Brain pericyte (primary cell): Measurements from ENCODE around the gene RALGAPA2.
A peak's percentile ranks its signal among the peaks of the same experiment; 100 is the strongest.

Experiments used
- DNase-seq: peaks from one replicate; pipeline ENCODE4 v3.0.0-alpha.2; 2012; ENCODE audit warnings: low read depth, low spot score

RALGAPA2 gene

GRCh38 chr20:20683481-20684321, 28.7 kb downstream of the RALGAPA2 start:
- DNase-seq: no peak

GRCh38 chr20:20683020-20683419, 29.4 kb downstream of the RALGAPA2 start:
- DNase-seq: no peak

- no peak for DNase-seq
Measured at GRCh38 chr20:20680991-20681508, 31.4 kb downstream of the RALGAPA2 start.

- DNase-seq: no peak
Measured at GRCh38 chr20:20679316-20679715, 33.1 kb downstream of the RALGAPA2 start.

GRCh38 chr20:20677186-20677585, 35.3 kb downstream of the RALGAPA2 start:
- DNase-seq: no peak

- DNase-seq: no peak
Measured at GRCh38 chr20:20668639-20669038, 43.8 kb downstream of the RALGAPA2 start.

- no peak for DNase-seq
Measured at GRCh38 chr20:20666359-20666758, 46.1 kb downstream of the RALGAPA2 start.

GRCh38 chr20:20665606-20666332, 46.7 kb downstream of the RALGAPA2 start:
- no peak for DNase-seq

- no peak for DNase-seq
Measured at GRCh38 chr20:20664795-20665589, 47.5 kb downstream of the RALGAPA2 start.

GRCh38 chr20:20663841-20664240, 48.6 kb downstream of the RALGAPA2 start:
- no peak for DNase-seq

GRCh38 chr20:20658871-20659431, 53.5 kb downstream of the RALGAPA2 start:
- peak; percentile 80 for DNase-seq

GRCh38 chr20:20658123-20658522, 54.3 kb downstream of the RALGAPA2 start:
- no peak for DNase-seq

GRCh38 chr20:20657092-20657491, 55.4 kb downstream of the RALGAPA2 start:
- DNase-seq: no peak

GRCh38 chr20:20655883-20656282, 56.6 kb downstream of the RALGAPA2 start:
- DNase-seq: no peak

- no peak for DNase-seq
Measured at GRCh38 chr20:20649945-20650344, 62.5 kb downstream of the RALGAPA2 start.

- DNase-seq: no peak
Measured at GRCh38 chr20:20643927-20644326, 68.5 kb downstream of the RALGAPA2 start.

- DNase-seq: no peak
Measured at GRCh38 chr20:20641783-20642182, 70.7 kb downstream of the RALGAPA2 start.

- DNase-seq: no peak
Measured at GRCh38 chr20:20638878-20639277, 73.6 kb downstream of the RALGAPA2 start.

- DNase-seq: no peak
Measured at GRCh38 chr20:20637998-20638725, 74.3 kb downstream of the RALGAPA2 start.

GRCh38 chr20:20635006-20635405, 77.4 kb downstream of the RALGAPA2 start:
- no peak for DNase-seq

- no peak for DNase-seq
Measured at GRCh38 chr20:20632644-20633043, 79.8 kb downstream of the RALGAPA2 start.
